Measurements from ENCODE around the gene PCDHA6. TPM values are rescaled to one million over a fixed set of nuclear protein-coding genes. Genes with fewer than 3 reads are reported as not detected.

PCDHA6 gene
- total and polyA plus RNA-seq, 2 of the 8 experiments (the other 6 are each of a cell fraction or from before 2014, with no cell fraction given) = 0.71 to 7.1 TPM

- no peak overlapping the region for H2BK20ac ChIP-seq (ENCODE audit: low read length)
- no peak overlapping the region for H4K91ac ChIP-seq (replicated peaks; ENCODE audit: insufficient read length, low read length)
- H2BK12ac ChIP-seq (ENCODE audit: low read depth, low read length) = no peak overlapping the region
- no peak overlapping the region for H4K5ac ChIP-seq (ENCODE audit: insufficient read length, low read depth, low read length)
- H2BK5ac ChIP-seq (ENCODE audit: low read depth, low read length) = no peak overlapping the region
- H3K27me3 ChIP-seq (replicated peaks in 1 of 4; ENCODE audit: control insufficient read depth in 3 of 4, extremely low read depth in 1 of 4, insufficient read depth in 3 of 4, low read length in 3 of 4) = no peaks in the 10 kb centered on the region
- peaks cover 0 to 28% of the 10 kb centered on the region in 2 experiments; a peak in 2 of 4 replicates for H3K9me3 ChIP-seq (ENCODE audit: insufficient read depth in 2 of 2, low read depth in 1 of 2, low read length in 1 of 2)
- H3K56ac ChIP-seq (replicated peaks; ENCODE audit: insufficient read length, low read depth, low read length) = no peak overlapping the region
- H3K18ac ChIP-seq (ENCODE audit: extremely low read depth, low read length) = no peak overlapping the region
- H2AK5ac ChIP-seq (ENCODE audit: low read depth, low read length) = no peak overlapping the region
- ChIA-PET CTCF (ENCODE audit: partially characterized antibody) (interaction anchor here (0.6 to 1.6 kb wide), 9 partner anchors 8 to 243 kb away, joined by 3 to 4 read pairs (median 3); partner anchors contain the start of genes PCDHA11 and PCDHA6), POLR2A (ENCODE audit: partially characterized antibody) (no interaction called here)
- peaks cover 0 to 22% (median 0%) of the 10 kb centered on the region in 4 experiments; a peak in 3 of 8 replicates for H3K36me3 ChIP-seq (ENCODE audit: control insufficient read depth in 2 of 4, insufficient read depth in 4 of 4, low read length in 3 of 4)
- H4K8ac ChIP-seq (ENCODE audit: extremely low read depth, insufficient read depth, low read length) = no peak overlapping the region
- H2AFZ ChIP-seq (ENCODE audit: low read length) = no peak overlapping the region
- no peaks in the 10 kb centered on the region for H3K79me1 ChIP-seq (ENCODE audit: low read depth, low read length)
- H3K4me1 ChIP-seq (replicated peaks in 1 of 4; ENCODE audit: control insufficient read depth in 3 of 4, insufficient read depth in 4 of 4, low read length in 3 of 4) = no peaks in the 10 kb centered on the region
- H2BK120ac ChIP-seq (replicated peaks; ENCODE audit: low read depth, low read length) = no peak overlapping the region
- DNase-seq (ENCODE audit: low read depth in 1 of 2, low spot score in 2 of 2) (no peak), FAIRE-seq (no peak)
- no peak overlapping the region for H3K14ac ChIP-seq (ENCODE audit: insufficient read length)
- no peak overlapping the region for H3K9ac ChIP-seq (replicated peaks in 1 of 4; ENCODE audit: extremely low read depth in 1 of 4, low read depth in 3 of 4, low read length in 3 of 4)
- no peaks in the 10 kb centered on the region for H3K23me2 ChIP-seq (ENCODE audit: low read depth, low read length)
- WGBS, 2 experiments (ENCODE audit: extremely low coverage in 1 of 2, insufficient coverage in 1 of 2, insufficient read length in 1 of 2, insufficient replicate concordance in 2 of 2, low coverage in 1 of 2, low lambda C conversion rate in 2 of 2, missing lambda C conversion rate in 1 of 2) = 89% methylated on average over 16 of the region's 16 CpGs; no CpG with 5 or more reads in 1 of the 2 experiments
- peak overlapping the region in 1 of 4 experiments; percentile 28; a peak in 1 of 8 replicates for H3K4me3 ChIP-seq (ENCODE audit: extremely low read depth in 1 of 4, insufficient read depth in 2 of 4, low read depth in 3 of 4, low read length in 4 of 4)
- no peak overlapping the region for H2BK15ac ChIP-seq (ENCODE audit: low read length)
- H4K20me1 ChIP-seq (replicated peaks in 1 of 2; ENCODE audit: control insufficient read depth in 1 of 2, insufficient read depth in 2 of 2, low read length in 2 of 2) = no peaks in the 10 kb centered on the region
- no peak overlapping the region for H3K27ac ChIP-seq (ENCODE audit: low read depth, low read length)
- H3K23ac ChIP-seq (ENCODE audit: insufficient read length) = no peak overlapping the region
- no peaks in the 10 kb centered on the region for H3K79me2 ChIP-seq (ENCODE audit: control insufficient read depth in 1 of 2, insufficient read depth in 2 of 2, low read length in 2 of 2)
- H3K4me2 ChIP-seq (ENCODE audit: insufficient read depth in 1 of 2, low read depth in 2 of 2, low read length in 2 of 2) = no peak overlapping the region; a peak in 1 of 4 replicates
- no peak overlapping the region for H3K4ac ChIP-seq (replicated peaks; ENCODE audit: insufficient read length, low read depth, low read length)
- no peak for TF ChIP-seq SUZ12 (IDR thresholded peaks at IDR 0.05; ENCODE audit: low read length)
- TF ChIP-seq ATF2 (IDR thresholded peaks at IDR 0.05; ENCODE audit: low read length) = no peak
- TF ChIP-seq RXRA (IDR thresholded peaks at IDR 0.05; ENCODE audit: insufficient read depth, low read depth, low read length) = no peak
- no peak for TF ChIP-seq HDAC6 (IDR thresholded peaks at IDR 0.05; ENCODE audit: low read depth, low read length)
- no peak for TF ChIP-seq SIN3A (conservative IDR thresholded peaks at IDR 0.05 in 1 of 2, IDR thresholded peaks at IDR 0.05 in 1 of 2; ENCODE audit: low read depth in 1 of 2, low read length in 2 of 2)
- TF ChIP-seq E2F6 (IDR thresholded peaks at IDR 0.05) = no peak
- no peak for TF ChIP-seq BCL11A (IDR thresholded peaks at IDR 0.05; ENCODE audit: low read depth in 2 of 2, low read length in 2 of 2)
- TF ChIP-seq RFX5 (IDR thresholded peaks at IDR 0.05; ENCODE audit: borderline replicate concordance, low read depth, low read length) = no peak
- no peak for TF ChIP-seq KDM5A (IDR thresholded peaks at IDR 0.05; ENCODE audit: low read length)
- TF ChIP-seq CTBP2 (IDR thresholded peaks at IDR 0.05; ENCODE audit: borderline replicate concordance, insufficient read depth, insufficient read length, low read length) = no peak
- no peak for TF ChIP-seq RAD21 (IDR thresholded peaks at IDR 0.05 in 1 of 2, conservative IDR thresholded peaks at IDR 0.05 in 1 of 2; ENCODE audit: low read depth in 2 of 2, low read length in 2 of 2)
These were observed 26.3 kb upstream of the PCDHA6 start for GRCh38 chr5:140801494-140801841.
